ENCODE data around the gene KRTAP12-2. TPM values are rescaled to one million over a fixed set of nuclear protein-coding genes. Genes with fewer than 3 reads are reported as not detected.
"Not testable (repeated sequence)": the region's sequence is repeated elsewhere in the genome, so short reads cannot be mapped to it uniquely, and the experiment has no call there.

KRTAP12-2 gene
- total and polyA plus RNA-seq, 2 donors from 2014 or later, result not detected

GRCh38 chr21:44691686-44692085 lies 25.0 kb upstream of the KRTAP12-2 start:
- H3K27ac ChIP-seq (ENCODE audit: low read depth in 2 of 2, low read length in 2 of 2), result no peak overlapping the region
- intact Hi-C loops (cut with DNase I), result no loop called here
- TF ChIP-seq CTCF (IDR thresholded peaks at IDR 0.05; ENCODE audit: borderline replicate concordance, extremely low read depth, insufficient read depth), result no peak

GRCh38 chr21:44689740-44690139 lies 23.0 kb upstream of the KRTAP12-2 start:
- intact Hi-C loops (cut with DNase I); H3K36me3 ChIP-seq (ENCODE audit: control insufficient read depth in 2 of 3, insufficient read depth in 3 of 3, low read length in 3 of 3); FAIRE-seq; H3K4me1 ChIP-seq (ENCODE audit: control insufficient read depth in 2 of 3, insufficient read depth in 2 of 3, low read depth in 1 of 3, low read length in 3 of 3); H3K27me3 ChIP-seq (ENCODE audit: control insufficient read depth, insufficient read depth, low read length); H3K9me3 ChIP-seq (ENCODE audit: control insufficient read depth in 2 of 3, insufficient read depth in 1 of 3, low read length in 3 of 3); DNase-seq; H3K4me3 ChIP-seq (ENCODE audit: low read length in 3 of 3); H3K9ac ChIP-seq (ENCODE audit: low read length in 3 of 3); H3K27ac ChIP-seq (ENCODE audit: low read depth in 2 of 2, low read length in 2 of 2): not testable (repeated sequence)

More at GRCh38 chr21:44691686-44692085, 25.0 kb upstream of the KRTAP12-2 start:
- Histone ChIP-seq H3K9me3 (ENCODE audit: control insufficient read depth in 2 of 3, insufficient read depth in 1 of 3, low read length in 3 of 3) (peaks cover 0 to 10% (median 8%) of the 10 kb centered on the region in 3 donors), H3K4me3 (ENCODE audit: low read length in 3 of 3) (no peak overlapping the region), H3K9ac (ENCODE audit: low read length in 3 of 3) (no peak overlapping the region), H3K36me3 (ENCODE audit: control insufficient read depth in 2 of 3, insufficient read depth in 3 of 3, low read length in 3 of 3) (no peaks in the 10 kb centered on the region), H3K4me1 (ENCODE audit: control insufficient read depth in 2 of 3, insufficient read depth in 2 of 3, low read depth in 1 of 3, low read length in 3 of 3) (no peaks in the 10 kb centered on the region), H3K27me3 (ENCODE audit: control insufficient read depth, insufficient read depth, low read length) (no peaks in the 10 kb centered on the region)
- FAIRE-seq (no peak), DNase-seq (no peak)

GRCh38 chr21:44687671-44688070 lies 20.9 kb upstream of the KRTAP12-2 start:
- TF ChIP-seq CTCF (IDR thresholded peaks at IDR 0.05; ENCODE audit: borderline replicate concordance, extremely low read depth, insufficient read depth), result no peak
- intact Hi-C loops (cut with DNase I), result no loop called here
- Histone ChIP-seq H3K27me3 (ENCODE audit: control insufficient read depth, insufficient read depth, low read length) (no peaks in the 10 kb centered on the region), H3K27ac (ENCODE audit: low read depth in 2 of 2, low read length in 2 of 2) (no peak overlapping the region), H3K9ac (ENCODE audit: low read length in 3 of 3) (no peak overlapping the region), H3K4me1 (ENCODE audit: control insufficient read depth in 2 of 3, insufficient read depth in 2 of 3, low read depth in 1 of 3, low read length in 3 of 3) (no peaks in the 10 kb centered on the region), H3K4me3 (ENCODE audit: low read length in 3 of 3) (no peak overlapping the region), H3K36me3 (ENCODE audit: control insufficient read depth in 2 of 3, insufficient read depth in 3 of 3, low read length in 3 of 3) (no peaks in the 10 kb centered on the region), H3K9me3 (ENCODE audit: control insufficient read depth in 2 of 3, insufficient read depth in 1 of 3, low read length in 3 of 3) (peaks cover 0 to 5% (median under 1%) of the 10 kb centered on the region in 3 donors)
- DNase-seq (peak in 4 of 5 donors; percentile 26 to 53 (median 44)), FAIRE-seq (no peak)

- Histone ChIP-seq H3K36me3 (ENCODE audit: control insufficient read depth in 2 of 3, insufficient read depth in 3 of 3, low read length in 3 of 3) (no peaks in the 10 kb centered on the region), H3K9me3 (ENCODE audit: control insufficient read depth in 2 of 3, insufficient read depth in 1 of 3, low read length in 3 of 3) (no peaks in the 10 kb centered on the region), H3K4me3 (ENCODE audit: low read length in 3 of 3) (no peak overlapping the region), H3K9ac (ENCODE audit: low read length in 3 of 3) (no peak overlapping the region), H3K27me3 (ENCODE audit: control insufficient read depth, insufficient read depth, low read length) (no peaks in the 10 kb centered on the region), H3K4me1 (ENCODE audit: control insufficient read depth in 2 of 3, insufficient read depth in 2 of 3, low read depth in 1 of 3, low read length in 3 of 3) (no peaks in the 10 kb centered on the region), H3K27ac (ENCODE audit: low read depth in 2 of 2, low read length in 2 of 2) (no peak overlapping the region)
- FAIRE-seq (no peak), DNase-seq (peak in 1 of 5 donors; percentile 60)
- intact Hi-C loops (cut with DNase I), result no loop called here
- no peak for TF ChIP-seq CTCF (IDR thresholded peaks at IDR 0.05; ENCODE audit: borderline replicate concordance, extremely low read depth, insufficient read depth)
These were observed 20.3 kb upstream of the KRTAP12-2 start for GRCh38 chr21:44686843-44687561.
